Fibroblast of skin of back (primary cell): Measurements from ENCODE around the gene CCNJL.

ENCODE experiments used
- DNase-seq: peaks from one replicate; pipeline ENCODE4 v3.0.0-alpha.2; 2013

Gene CCNJL

DNA sequence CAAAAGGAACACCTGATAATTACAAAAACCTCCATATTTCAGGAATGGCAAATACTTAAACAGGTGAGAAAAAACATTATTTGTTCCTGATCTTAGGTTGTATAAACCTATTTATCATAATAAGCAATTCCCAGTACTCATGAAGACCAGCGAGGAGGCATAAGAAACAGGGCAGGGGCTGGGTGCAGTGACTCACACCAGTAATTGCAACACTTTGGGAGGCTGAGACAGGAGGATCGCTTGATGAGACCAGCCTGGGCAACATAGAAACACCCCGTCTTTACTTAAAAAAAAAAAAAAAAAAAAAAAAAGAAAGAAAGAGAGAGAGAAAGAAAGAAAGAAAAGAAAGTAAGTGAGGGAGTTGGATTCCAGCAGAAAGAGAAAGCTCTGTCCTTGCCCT is 21.6 kb downstream of the CCNJL start:
- DNase-seq = no peak

DNA sequence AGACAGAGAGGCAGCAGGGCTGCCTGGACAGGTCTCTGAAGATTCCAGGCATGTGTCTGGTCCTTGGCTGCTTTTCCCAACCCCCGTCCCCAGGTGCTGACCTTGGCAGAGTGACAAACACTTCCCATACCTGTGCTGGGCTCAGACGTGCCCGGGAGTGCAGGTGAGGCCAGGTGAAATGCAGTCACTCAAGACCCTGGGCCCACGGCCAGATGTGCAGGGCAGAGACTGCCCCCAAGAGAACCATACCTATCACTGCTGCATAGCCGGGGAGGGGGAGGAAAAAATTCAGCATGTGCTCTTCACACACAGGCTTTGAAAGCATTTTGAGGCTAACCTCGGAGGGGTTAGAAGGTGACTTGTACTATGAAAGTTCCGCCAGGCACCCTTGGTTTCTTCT is 22.6 kb downstream of the CCNJL start:
- no peak for DNase-seq

DNA sequence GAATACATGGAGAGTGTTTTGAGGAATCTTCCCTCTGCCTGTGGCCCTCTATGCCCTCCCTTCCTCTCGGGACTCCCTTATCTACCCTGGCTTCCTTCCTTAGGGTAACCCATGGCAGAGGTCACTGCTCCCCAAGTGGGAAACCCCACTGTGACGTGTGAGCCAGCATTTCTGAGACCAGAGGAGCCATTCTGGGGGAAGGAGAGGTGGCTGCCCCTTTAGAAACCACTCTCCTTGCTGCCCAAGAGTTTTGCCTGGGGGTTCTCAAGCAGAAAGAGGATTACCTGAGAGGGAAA is 23.1 kb downstream of the CCNJL start:
- no peak for DNase-seq

DNA sequence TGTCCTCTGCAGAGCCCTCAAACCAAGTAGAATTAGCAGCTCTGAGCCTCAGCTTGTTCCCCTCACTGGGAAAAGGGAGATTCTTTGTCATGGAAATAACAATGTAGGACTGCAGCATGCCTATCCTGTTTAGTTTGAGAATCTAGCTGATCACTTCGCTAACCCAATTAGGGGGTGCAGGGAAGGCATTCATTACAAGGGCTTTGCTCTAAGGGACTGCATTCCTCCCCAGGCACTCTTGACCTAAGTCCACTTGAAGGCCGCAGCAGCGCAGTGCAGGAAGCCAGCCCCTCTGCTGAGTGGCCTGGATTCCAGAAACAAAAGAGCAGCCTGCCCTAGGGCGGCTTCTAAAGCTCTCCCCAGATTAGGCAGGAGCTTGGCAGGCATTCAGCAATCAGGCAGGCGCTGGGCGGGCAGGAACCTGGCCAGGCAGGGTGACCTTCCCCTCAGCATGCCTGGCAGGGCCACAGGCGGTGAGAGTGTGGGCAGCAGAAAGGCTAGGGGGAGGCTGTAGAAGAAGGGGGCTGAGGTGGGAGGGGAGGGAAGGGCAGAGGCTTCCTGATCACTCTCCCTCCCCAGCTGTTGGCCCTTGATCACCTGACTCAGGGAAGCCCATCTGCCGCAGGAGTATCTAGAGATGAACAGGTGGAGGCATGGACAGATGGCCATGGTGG is 24.8 kb downstream of the CCNJL start:
- no peak for DNase-seq

DNA sequence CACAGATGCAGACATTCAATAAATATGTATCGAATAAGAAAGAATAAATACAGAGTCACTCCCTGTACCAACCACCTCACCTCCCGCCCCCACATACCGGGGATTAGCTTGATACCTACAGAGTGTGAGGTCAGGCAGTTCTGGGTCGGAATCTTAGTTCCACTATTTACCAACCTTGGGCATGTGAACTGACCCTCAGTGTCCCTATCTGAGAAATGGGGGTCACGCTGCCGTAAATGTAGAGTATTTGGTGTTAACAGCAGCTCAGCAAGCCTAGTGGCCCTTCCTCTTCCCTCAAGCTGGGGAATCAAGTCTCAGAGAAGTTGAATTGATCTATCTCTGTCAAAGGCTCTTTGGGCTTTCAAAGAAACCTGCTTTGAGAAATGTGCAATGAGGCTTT is 25.4 kb downstream of the CCNJL start:
- DNase-seq = no peak

DNA sequence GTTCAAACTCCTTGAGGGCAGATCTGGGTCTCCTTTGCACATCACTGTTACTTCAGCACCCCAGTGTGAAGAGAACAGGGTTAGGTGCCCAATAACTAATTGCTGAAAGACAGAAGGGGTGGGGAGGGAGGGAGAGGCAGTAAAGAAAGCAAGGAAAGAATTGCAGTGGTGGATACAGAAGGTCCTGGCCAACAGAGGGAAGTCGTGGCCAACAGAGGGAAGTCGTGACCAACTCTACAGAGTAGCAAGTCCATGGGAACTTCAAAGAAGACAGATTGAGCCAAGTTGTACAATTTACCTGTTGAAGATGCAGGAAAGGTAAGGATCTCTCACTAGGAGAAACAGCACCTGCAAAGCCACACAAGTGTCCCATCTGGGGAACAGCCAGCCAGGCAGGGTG is 27.0 kb downstream of the CCNJL start:
- no peak for DNase-seq

DNA sequence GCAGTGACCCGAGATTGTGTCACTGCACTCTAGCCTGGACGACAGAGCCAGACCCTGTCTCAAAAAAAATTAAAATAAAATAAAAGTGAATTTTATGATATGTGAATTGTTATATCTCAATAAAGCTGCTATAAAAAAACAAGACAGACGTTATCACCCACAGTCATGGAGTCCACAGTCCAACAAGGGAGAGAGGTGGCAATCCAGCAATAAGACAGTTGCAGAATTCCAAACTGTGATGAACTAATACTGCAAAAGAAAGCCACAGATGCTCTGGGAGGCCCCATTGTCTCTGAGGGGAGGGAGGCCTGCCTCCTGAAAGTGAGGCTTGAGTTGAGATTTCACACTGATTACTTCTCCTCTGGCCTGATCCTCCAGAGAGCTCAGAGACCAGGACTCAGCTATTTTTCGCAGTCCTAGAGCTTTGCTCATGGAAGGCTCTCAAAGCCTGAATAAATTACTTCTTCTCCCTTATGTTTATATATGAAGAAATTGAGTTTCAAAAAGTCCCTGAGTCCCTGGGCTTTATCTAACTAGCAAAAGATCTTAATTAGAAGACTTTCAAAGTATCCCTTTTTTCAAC is 28.0 kb downstream of the CCNJL start:
- DNase-seq = no peak

DNA sequence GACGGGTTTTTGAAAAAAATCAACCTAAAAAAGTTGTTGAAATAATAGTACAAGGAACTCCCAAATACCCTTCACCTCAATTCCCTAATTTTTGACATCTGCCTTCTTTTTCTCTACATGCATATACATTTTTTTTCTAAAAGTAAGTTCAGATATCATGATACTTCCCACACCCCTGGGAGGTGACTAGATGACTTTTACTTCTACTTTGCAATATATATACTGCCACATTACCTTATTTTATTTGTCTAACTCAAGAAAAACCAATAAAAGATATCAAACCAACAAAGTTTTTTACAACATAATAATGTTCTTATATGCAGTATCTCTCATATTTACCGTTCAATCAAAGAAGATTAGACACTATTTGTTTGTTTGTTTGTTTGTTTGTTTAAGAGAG is 31.1 kb downstream of the CCNJL start:
- DNase-seq = no peak

DNA sequence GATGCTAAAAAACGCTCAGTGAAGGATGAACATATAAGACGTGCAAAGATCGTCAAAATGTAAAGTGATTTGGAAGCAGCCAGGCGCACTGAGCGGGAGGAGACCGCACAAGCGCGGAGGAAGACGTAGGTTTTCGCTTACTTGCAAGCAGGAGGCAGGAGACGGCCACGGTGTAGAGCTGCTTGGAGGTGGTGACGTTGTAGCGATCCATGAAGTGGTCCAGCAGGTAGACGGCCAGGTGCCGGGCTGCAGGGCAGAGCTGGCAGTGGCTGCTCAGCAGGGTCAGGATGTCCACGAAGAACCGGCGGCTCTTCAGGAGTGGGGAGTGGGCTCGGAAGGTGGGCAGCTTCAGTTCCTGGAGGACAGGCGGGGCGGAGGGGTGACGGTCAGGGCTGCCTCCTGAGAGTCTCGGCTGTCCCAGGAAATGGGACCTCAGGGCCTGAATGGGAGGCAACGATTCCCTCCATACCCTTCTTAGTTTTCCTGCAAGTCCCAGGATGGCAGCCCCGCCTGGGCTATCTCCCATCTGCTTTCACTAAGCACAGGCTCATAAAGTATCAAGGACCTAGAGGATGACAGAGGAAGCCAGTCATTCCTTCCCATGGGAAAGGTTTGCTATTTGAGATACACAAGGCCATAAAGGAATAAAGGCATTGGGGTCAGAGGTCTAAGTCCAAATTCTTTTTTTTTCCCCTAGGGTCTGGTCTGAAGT is 31.8 kb downstream of the CCNJL start:
- DNase-seq = no peak

DNA sequence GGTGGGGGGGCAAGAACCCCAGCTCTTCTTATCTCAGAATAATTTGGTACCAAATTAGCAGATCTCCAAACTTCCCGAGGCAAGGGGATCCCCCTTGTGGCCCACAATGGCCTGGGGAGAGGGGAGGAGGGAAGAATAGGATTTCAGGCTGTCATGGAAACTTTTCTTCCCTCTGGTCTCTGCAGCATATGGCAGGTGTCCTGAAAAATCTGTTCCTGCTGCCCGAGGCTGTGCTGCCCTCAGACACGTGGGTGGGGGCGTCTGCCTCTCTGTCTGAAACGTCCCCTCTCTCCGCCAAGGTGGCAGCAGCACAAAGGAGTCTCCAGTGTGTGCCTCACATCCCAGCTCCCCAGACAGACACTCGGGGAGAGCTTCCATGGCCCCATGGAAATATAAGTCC is 34.0 kb downstream of the CCNJL start:
- no peak for DNase-seq

DNA sequence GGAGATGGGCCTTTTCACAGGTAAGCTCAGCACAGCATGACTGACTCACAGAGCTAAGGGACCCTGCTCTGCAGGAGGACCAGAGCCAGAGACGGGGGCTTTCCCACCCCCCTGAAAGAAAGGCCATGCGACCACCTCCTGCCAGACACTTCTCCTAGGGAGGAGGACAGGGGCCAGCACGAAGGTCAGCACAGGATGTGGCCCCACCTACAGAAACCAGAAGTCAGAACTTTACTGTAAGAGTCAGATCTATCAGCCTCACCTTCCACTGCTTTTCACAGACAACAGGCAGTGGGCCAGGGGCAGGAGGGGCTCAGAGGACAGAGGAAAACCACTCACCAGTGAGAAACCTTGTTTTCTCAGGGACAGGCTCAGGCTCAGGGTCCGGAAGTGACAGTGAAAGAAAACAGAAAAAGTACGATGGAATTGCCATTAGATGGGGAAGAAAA is 37.9 kb downstream of the CCNJL start:
- DNase-seq = no peak

DNA sequence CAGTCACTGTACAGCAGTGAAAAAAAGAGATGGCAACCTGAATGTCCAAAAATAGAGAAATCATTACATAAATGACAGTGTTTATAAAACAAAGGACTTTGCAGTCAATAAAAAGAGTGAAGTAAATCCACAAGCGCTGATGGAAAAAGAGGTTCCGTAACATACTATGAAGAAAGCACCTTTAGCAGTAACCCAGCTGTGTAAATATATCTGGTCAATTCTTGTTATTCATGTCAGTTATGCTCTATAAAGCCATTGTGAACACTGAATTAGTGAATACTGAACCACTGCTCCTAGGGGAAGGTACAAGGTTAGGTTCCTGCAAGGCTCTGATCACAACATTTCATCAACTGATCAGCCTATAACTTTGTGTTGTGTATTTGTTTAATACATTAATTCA is 39.5 kb downstream of the CCNJL start:
- no peak for DNase-seq

DNA sequence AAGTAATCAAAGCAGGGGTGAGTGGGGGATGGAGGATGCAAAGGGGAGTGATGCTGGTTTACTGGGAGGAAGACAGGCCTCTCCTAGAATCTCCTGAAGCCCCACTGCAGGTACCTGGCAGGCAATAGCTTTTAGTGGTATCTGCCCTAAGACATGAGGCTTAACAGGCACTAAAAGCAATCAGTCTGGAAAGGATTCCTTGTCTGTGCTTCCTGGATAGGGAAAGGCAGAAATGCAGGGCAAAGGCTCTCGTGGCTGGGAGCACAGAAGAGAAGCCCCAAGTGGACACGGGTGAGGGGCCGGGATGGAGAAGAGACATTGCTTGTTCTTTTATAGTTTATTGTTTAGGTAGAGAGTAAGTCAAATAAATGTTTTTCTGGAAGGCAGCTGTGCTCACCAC is 40.1 kb downstream of the CCNJL start:
- no peak for DNase-seq

DNA sequence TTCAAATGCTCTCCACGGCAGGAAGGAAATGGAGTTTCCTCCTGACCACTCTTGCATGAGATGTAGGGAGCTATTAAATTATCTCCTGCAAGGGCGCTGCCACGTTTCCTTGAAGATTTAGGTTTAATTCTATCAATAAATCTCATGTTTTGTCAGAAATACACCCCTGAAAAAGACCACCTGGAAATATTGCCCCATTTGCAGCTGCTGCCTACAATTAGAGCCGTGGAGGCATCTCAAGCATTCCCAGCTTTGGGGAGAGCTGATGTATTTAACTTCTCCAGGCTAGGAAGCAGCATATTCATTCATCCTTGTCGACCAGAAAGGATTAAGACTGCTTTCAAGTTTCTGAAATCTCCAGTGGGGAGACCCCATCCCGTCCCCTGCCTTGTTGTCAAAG is 40.5 kb downstream of the CCNJL start:
- DNase-seq = no peak

DNA sequence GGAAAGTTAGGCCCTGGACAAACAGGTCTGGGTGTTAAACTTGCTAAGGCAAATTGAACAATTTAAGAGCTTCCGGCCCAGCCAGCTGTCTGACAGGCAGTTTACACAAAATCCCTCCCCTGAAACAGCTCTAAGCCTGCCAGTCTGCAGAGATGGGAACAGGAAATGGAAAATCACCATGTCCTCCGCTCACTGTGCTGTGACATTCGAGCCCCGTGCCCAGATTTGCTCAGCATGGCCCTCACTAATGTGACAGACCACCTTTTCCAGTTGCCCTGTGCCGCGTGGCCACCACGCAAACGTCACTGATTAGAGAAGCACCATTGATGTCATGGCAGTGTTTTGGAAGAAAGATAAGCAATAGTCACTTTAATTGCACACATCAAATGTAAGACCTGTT is 41.0 kb downstream of the CCNJL start:
- DNase-seq = peak; percentile 11

DNA sequence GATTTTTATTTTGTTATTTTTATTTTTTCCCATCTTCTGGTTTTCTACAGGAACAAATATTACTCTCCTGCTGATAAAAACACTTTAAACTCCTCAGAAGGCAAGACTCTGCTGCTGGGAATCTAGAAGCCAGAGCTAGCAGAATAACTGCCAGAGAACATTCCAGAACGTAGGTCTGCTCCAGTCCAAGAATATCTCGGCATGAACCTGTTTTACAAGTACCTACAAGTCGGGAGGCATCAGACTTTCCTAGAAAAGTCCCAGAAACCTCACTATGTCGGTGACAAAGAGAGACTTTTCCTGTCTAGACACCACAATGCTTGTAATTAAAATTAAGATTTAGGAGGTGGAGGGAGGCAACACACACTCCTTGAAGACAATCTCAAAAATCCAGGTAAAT is 41.7 kb downstream of the CCNJL start:
- no peak for DNase-seq

DNA sequence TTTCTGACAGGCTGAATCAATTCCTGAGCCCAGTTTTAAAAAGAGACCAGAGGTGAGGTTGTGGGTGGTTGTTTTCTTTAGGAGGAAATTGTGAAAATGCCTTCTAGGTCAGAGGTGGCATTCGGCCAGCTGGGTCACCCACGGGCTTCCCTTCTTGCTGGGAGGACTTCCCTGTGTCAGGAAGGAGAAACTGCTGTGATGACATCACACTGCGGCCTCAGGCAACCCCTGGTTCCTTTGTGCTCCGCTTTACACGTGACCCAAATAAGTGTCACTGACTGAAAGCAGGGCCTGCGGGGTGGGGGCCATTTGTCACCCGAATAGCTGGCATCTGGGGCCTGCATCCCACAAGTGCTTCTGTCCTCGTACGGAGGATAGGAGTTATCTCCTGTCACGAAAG is 43.3 kb downstream of the CCNJL start:
- peak; percentile 13 for DNase-seq

DNA sequence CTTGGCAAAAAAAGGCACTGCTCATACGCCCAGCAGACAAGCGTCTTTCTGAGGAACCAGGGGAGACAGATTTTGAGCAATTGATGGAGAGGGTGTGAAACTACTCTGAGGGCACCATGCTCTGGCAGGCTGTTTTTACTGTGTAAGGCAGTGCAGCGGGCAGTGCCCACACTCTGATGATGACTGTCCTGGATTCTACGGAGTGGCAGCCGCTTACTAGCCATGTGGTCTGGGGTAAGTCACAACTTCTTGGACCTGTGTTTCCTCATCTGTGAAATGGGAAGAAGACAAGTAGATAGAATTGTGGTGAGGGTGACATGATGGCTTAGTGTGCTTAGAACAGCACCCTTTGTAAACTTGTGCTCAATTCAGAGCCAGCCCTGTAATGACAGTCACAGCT is 44.2 kb downstream of the CCNJL start:
- DNase-seq = no peak

DNA sequence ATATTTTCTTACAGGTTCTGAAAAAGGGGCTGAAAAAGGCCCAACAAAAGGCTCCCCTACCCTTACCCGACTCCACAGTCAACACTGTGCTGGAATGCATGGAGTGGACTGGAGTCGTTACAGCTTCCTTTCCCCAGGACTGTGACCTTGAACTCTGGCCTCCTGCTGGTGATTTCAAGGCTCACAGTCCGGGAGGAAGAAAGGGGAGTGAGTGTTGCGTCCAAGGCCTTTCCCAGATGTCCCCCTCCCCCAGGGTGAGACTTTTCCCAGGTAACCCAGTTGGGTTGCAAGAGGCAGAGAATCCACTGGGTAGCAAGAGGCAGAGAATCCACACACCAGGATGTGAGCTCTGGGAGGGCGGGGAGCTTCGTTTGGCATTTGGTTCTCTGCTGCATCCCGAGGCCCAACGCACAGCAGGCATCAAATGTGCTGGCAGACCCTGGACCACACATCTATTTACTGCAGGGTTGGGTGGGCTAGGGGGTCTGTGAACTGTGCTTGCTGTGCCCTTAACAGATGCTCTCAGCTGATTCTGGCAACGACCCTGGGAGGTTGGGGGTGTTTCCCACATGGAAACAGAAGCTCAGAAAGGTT is 45.5 kb downstream of the CCNJL start:
- DNase-seq = no peak

DNA sequence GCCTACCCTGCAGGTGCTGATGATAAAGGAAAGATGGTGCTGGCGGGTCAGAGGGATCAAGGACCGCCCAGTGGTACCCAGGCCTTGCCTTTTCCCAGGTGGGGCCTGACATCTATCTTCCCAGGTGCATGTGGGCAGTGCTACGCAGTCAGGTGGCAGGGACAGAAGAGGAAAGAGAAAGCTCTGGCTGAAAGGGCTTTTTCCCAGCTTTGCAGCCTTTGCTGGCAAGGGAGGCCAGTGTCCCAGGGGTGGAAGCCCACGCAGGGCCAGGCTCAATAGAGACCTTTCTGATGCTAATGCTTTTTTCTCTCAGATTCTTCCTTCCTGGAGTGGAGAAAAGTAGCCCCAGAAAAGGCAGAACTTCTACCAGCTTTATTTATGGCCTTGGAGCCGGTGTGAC is 46.3 kb downstream of the CCNJL start:
- no peak for DNase-seq

DNA sequence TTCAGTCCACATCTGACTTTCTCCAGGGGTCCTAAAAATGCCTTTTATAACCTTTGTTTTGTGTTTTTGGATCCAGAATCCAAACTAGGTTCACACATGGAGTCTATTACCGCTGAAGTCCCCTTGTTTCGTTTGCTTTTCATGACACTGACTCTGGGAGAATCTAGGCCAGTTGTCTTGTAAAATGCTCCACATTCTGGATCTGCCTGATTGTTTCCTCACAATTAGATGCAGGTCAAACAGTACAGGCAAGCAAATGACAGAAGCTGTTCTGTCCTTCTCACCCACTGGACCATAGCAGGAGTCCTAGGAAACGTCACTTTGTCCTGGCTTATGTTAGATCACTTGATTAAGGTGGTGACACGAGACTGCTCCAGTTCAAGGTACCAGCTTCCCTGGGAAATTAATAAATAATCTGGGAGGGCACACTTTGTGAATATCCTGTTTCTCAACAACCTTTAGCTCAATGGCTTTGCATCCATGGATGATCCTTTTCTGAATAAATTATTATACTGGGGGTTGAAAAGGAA is 49.0 kb downstream of the CCNJL start:
- DNase-seq = no peak

DNA sequence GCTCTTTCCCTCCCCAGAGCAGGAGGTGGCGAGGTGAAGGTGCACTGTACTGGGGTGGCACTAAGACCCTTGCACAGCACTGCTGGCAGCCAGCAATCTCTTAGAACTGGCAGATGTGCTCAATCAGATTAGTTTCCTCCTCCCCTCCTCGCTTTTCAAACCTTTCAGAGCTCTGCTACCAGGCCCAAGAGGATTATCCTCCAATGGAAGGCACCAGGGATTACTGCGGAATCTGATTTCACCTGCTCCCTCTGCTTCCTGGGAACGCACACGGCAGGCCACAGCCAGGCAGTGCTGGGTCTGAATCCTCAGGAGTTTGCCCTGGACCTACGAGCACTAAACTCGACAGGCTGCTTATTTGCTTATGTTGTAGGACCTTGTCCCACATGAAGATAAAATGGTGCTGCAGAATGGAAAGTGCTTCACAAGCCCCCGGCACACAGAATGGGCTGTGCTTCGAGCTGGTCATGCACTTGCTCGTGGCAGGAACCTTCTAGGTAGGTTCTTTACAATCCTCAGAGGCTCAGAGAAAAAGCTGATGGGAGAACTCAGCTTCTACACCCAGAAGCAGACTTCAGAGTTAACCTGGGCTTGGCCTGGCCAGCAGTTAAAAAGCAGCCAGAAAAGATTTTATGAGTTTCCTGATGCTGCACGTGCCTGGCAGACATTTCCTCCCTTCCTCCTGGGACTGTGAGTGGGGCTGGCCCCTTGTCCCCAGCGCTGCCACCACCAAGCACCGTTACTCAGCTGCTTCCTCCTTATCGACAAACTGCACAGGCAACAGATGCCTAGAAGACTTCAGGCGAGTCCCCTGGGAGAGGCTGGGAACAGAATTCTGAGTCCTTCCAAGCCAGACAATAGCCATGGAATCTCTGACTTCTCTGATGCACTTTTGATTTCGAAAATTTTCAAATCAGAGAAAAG is 50.0 kb downstream of the CCNJL start:
- peak; percentile 44 for DNase-seq
